ENCODE data around the gene ANO8.

The ANO8 gene

GRCh38 chr19:17305216-17305516, 29.5 kb downstream of the ANO8 start:
- no peak for TF ChIP-seq CTCF (IDR thresholded peaks at IDR 0.05; ENCODE audit: extremely low read depth, insufficient read depth, missing control alignments)
- no peak for DNase-seq (ENCODE audit: low spot score)
- in situ Hi-C loops (cut with MboI; ENCODE audit: low pct_unique_long_range_greater_than_20kb, low sequenced_read_pairs, unreplicated experiment): no loop called here

GRCh38 chr19:17304386-17305215, 30.1 kb downstream of the ANO8 start:
- no peak for TF ChIP-seq CTCF (IDR thresholded peaks at IDR 0.05; ENCODE audit: extremely low read depth, insufficient read depth, missing control alignments)
- in situ Hi-C loops (cut with MboI; ENCODE audit: low pct_unique_long_range_greater_than_20kb, low sequenced_read_pairs, unreplicated experiment): no loop called here
- DNase-seq (ENCODE audit: low spot score): no peak

- in situ Hi-C loops (cut with MboI; ENCODE audit: low pct_unique_long_range_greater_than_20kb, low sequenced_read_pairs, unreplicated experiment): no loop called here
- no peak for DNase-seq (ENCODE audit: low spot score)
- no peak for TF ChIP-seq CTCF (IDR thresholded peaks at IDR 0.05; ENCODE audit: extremely low read depth, insufficient read depth, missing control alignments)
These were observed 30.8 kb downstream of the ANO8 start for GRCh38 chr19:17303940-17304267.

- peak; percentile 97 for DNase-seq (ENCODE audit: low spot score)
- peak; percentile 28 for TF ChIP-seq CTCF (IDR thresholded peaks at IDR 0.05; ENCODE audit: extremely low read depth, insufficient read depth, missing control alignments)
- in situ Hi-C loops (cut with MboI; ENCODE audit: low pct_unique_long_range_greater_than_20kb, low sequenced_read_pairs, unreplicated experiment): no loop called here
These were observed 31.3 kb downstream of the ANO8 start, which contains the start of gene ABHD8 for GRCh38 chr19:17303167-17303939. Gene ABHD8 (minus strand): TSS chr19:17303425. CDS start chr19:17301616, 1,809 bp downstream.

- in situ Hi-C loops (cut with MboI; ENCODE audit: low pct_unique_long_range_greater_than_20kb, low sequenced_read_pairs, unreplicated experiment): no loop called here
- no peak for TF ChIP-seq CTCF (IDR thresholded peaks at IDR 0.05; ENCODE audit: extremely low read depth, insufficient read depth, missing control alignments)
- DNase-seq (ENCODE audit: low spot score): no peak
These were observed 32.1 kb downstream of the ANO8 start for GRCh38 chr19:17302391-17303166.

GRCh38 chr19:17300992-17301619, 33.5 kb downstream of the ANO8 start:
- in situ Hi-C loops (cut with MboI; ENCODE audit: low pct_unique_long_range_greater_than_20kb, low sequenced_read_pairs, unreplicated experiment): no loop called here
- no peak for DNase-seq (ENCODE audit: low spot score)
- no peak for TF ChIP-seq CTCF (IDR thresholded peaks at IDR 0.05; ENCODE audit: extremely low read depth, insufficient read depth, missing control alignments)

Data from GM13977 (cell line).